HCT116 (cell line): ENCODE results near the gene SIRPB2. TPM values are rescaled to one million over a fixed set of nuclear protein-coding genes. Genes with fewer than 3 reads are reported as not detected.

ENCODE experiments used
- ATAC-seq: fragments of 200-7000 bp; cut with Tn5 transposase; 2 replicates; pipeline ENCODE4 v1.9.1; 2020; ENCODE audit warnings: mild to moderate bottlenecking, moderate library complexity
- BruUV-seq: library from RNA; stranded (reverse); fragments of 400-500 nt; replicated peaks from 2 replicates; lab custom pipeline; 2021; lab: Mats Ljungman, UMichigan
- CTCF ChIA-PET: fragments of 300-600 bp; sonication (Branson Sonifier 250); formaldehyde crosslinking; loops from one replicate; lab custom pipeline; 2021; ENCODE audit warnings: antibody characterized with exemption; lab: Charles Lee
- POLR2A ChIA-PET: fragments of 300-600, 350-600 bp; sonication (Branson Sonifier 250); formaldehyde crosslinking; loops from one replicate; lab custom pipeline; 2021; ENCODE audit warnings: antibody characterized with exemption; lab: Charles Lee
- RAD21 ChIA-PET, 2 experiments: fragments of 300-600 bp; sonication (Branson Sonifier 250); formaldehyde crosslinking; loops; one replicate each; lab custom pipeline; 2023; ENCODE audit warnings: low total read pairs in 2 of 2; ENCODE audit not compliant: uncharacterized antibody in 2 of 2, unreplicated experiment in 2 of 2, low non-redundant PET in 1 of 2; lab: Charles Lee
- DNase-seq: peaks from one replicate; pipeline ENCODE4 v3.0.0-alpha.2; 2010; ENCODE audit warnings: low read depth, low spot score
- H2AFZ ChIP-seq: fragments of 200-600 bp; shearing (Covaris generic), sonication (generic); 2 replicates; pipeline ENCODE4 v1.6.1; 2017; ENCODE audit warnings: low read depth, mixed run types, mixed read lengths, antibody characterized with exemption, low read length; ENCODE audit not compliant: poor library complexity, severe bottlenecking
- H3K27ac ChIP-seq: 2 replicates; pipeline ENCODE4 v1.5.1; 2012; ENCODE audit warnings: low read depth, low read length
- H3K27me3 ChIP-seq: fragments of 200-600 bp; sonication (generic); 2 replicates; pipeline ENCODE4 v1.6.1; 2016; ENCODE audit warnings: mixed run types, low read length, mixed read lengths; ENCODE audit not compliant: insufficient read depth
- H3K36me3 ChIP-seq, 2 experiments: fragments of 200-500 bp in 1 of 2; fragments of 200-600 bp in 1 of 2; sonication (Bioruptor generic) in 1 of 2; sonication (generic) in 1 of 2; 2 replicates each; pipeline versions ENCODE4 v1.5.1 to v1.6.1; 2014 to 2016; ENCODE audit warnings: low read length in 2 of 2, inconsistent platforms in 1 of 2, mixed read lengths in 1 of 2, mixed run types in 1 of 2; ENCODE audit not compliant: insufficient read depth in 2 of 2, control insufficient read depth in 1 of 2
- H3K4me1 ChIP-seq, 2 experiments: fragments of 200-600 bp in 1 of 2; sonication (generic) in 1 of 2; 2 replicates each; pipeline versions ENCODE4 v1.5.1 to v1.6.1; 2012 to 2017; ENCODE audit warnings: low read length in 2 of 2, inconsistent platforms in 1 of 2, mild to moderate bottlenecking in 1 of 2, mixed read lengths in 1 of 2, mixed run types in 1 of 2, moderate library complexity in 1 of 2; ENCODE audit not compliant: insufficient read depth in 2 of 2, control insufficient read depth in 1 of 2
- H3K4me2 ChIP-seq: fragments of 200-600 bp; sonication (generic); 2 replicates; pipeline ENCODE4 v1.6.1; 2017; ENCODE audit warnings: mixed run types, low read length, mixed read lengths
- H3K4me3 ChIP-seq, 2 experiments: fragments of 200-600 bp in 1 of 2; sonication (generic) in 1 of 2; replicated peaks in 1 of 2; 2 replicates each; pipeline ENCODE4 v1.5.1; 2011 to 2016; ENCODE audit warnings: low read length in 2 of 2, control low read depth in 1 of 2, low read depth in 1 of 2, mild to moderate bottlenecking in 1 of 2, mixed read lengths in 1 of 2, mixed run types in 1 of 2
- H3K79me2 ChIP-seq: fragments of 200-600 bp; sonication (generic); 2 replicates; pipeline ENCODE4 v1.6.1; 2017; ENCODE audit warnings: mild to moderate bottlenecking, mixed run types, low read length, moderate library complexity, mixed read lengths; ENCODE audit not compliant: insufficient read depth
- H3K9ac ChIP-seq: fragments of 200-600 bp; sonication (generic); 2 replicates; pipeline ENCODE4 v1.6.1; 2016; ENCODE audit warnings: low read length, mixed read lengths
- H3K9me2 ChIP-seq: fragments of 200-600 bp; sonication (generic), shearing (Covaris generic); 2 replicates; pipeline ENCODE4 v1.6.1; 2017; ENCODE audit warnings: mixed run types, mild to moderate bottlenecking, moderate library complexity; ENCODE audit not compliant: insufficient read depth
- H3K9me3 ChIP-seq, 2 experiments: fragments of 200-500 bp in 1 of 2; fragments of 200-600 bp in 1 of 2; sonication (Bioruptor generic) in 1 of 2; sonication (generic) in 1 of 2; 2 replicates each; pipeline ENCODE4 v1.6.1; 2014 to 2017; ENCODE audit warnings: low read length in 2 of 2, mixed read lengths in 2 of 2, inconsistent platforms in 1 of 2, low read depth in 1 of 2, mild to moderate bottlenecking in 1 of 2, mixed run types in 1 of 2, moderate library complexity in 1 of 2; ENCODE audit not compliant: control insufficient read depth in 1 of 2, insufficient read depth in 1 of 2
- H4K20me1 ChIP-seq: fragments of 200-600 bp; sonication (generic), shearing (Covaris generic); 2 replicates; pipeline ENCODE4 v1.6.1; 2017; ENCODE audit warnings: mixed run types, mild to moderate bottlenecking, moderate library complexity; ENCODE audit not compliant: insufficient read depth
- ATF3 ChIP-seq: IDR thresholded peaks from 2 replicates; pipeline ENCODE4 v1.6.1; 2012
- CBX3 ChIP-seq: IDR thresholded peaks from 2 replicates; pipeline ENCODE4 v1.6.1; 2012; ENCODE audit warnings: low read depth
- ELF1 ChIP-seq: IDR thresholded peaks from 2 replicates; pipeline ENCODE4 v1.6.1; 2012; ENCODE audit warnings: low read depth, borderline replicate concordance
- EZH2 ChIP-seq: fragments of 200-600 bp; sonication (generic); IDR thresholded peaks from 2 replicates; pipeline ENCODE4 v1.6.1; 2017; ENCODE audit warnings: antibody characterized with exemption, mixed run types
- FOSL1 ChIP-seq: IDR thresholded peaks from 2 replicates; pipeline ENCODE4 v1.6.1; 2012; ENCODE audit warnings: low read depth
- JUND ChIP-seq: IDR thresholded peaks from 2 replicates; pipeline ENCODE4 v1.6.1; 2012
- MAX ChIP-seq: IDR thresholded peaks from 2 replicates; pipeline ENCODE4 v1.6.1; 2012
- RAD21 ChIP-seq: IDR thresholded peaks from 2 replicates; pipeline ENCODE4 v1.6.1; 2012; ENCODE audit warnings: low read depth, mild to moderate bottlenecking
- REST ChIP-seq: IDR thresholded peaks from 2 replicates; pipeline ENCODE4 v1.6.1; 2012; ENCODE audit warnings: low read depth
- SIN3A ChIP-seq: IDR thresholded peaks from 2 replicates; pipeline ENCODE4 v1.6.1; 2012; ENCODE audit warnings: low read depth
- SP1 ChIP-seq: IDR thresholded peaks from 2 replicates; pipeline ENCODE4 v1.6.1; 2012; ENCODE audit warnings: low read depth
- SRF ChIP-seq: IDR thresholded peaks from 2 replicates; pipeline ENCODE4 v1.6.1; 2012; ENCODE audit warnings: low read depth
- TCF7L2 ChIP-seq: IDR thresholded peaks from 2 replicates; pipeline ENCODE4 v1.7.0; 2011; ENCODE audit warnings: borderline replicate concordance, inconsistent platforms; ENCODE audit not compliant: insufficient read depth, insufficient read length; ENCODE audit errors: extremely low read depth
- YY1 ChIP-seq: IDR thresholded peaks from 2 replicates; pipeline ENCODE4 v1.6.1; 2011; ENCODE audit warnings: low read length, low read depth, moderate library complexity, mild to moderate bottlenecking; ENCODE audit not compliant: insufficient replicate concordance; ENCODE audit errors: extremely low read depth
- ZBTB33 ChIP-seq: IDR thresholded peaks from 2 replicates; pipeline ENCODE4 v1.6.1; 2011; ENCODE audit warnings: mild to moderate bottlenecking, low read length, moderate library complexity; ENCODE audit not compliant: insufficient replicate concordance; ENCODE audit errors: extremely low read depth
- ZFX ChIP-seq: fragments of 450-650 bp; IDR thresholded peaks from 2 replicates; pipeline ENCODE4 v1.6.1; 2017
- intact Hi-C: fragments of 100-400 bp; cut with micrococcal nuclease; formaldehyde crosslinking; loops from 2 replicates; pipeline ENCODE4 v1.10.0; 2022
- total RNA-seq: library from RNA; stranded (reverse); gene quantifications from one replicate; pipeline ENCODE4 v1.2.1, GENCODE V29; 2021; ENCODE audit not compliant: unreplicated experiment

SIRPB2 gene
- total RNA-seq, 1 experiment from 2014 or later = not detected

GRCh38 chr20:1473246-1474220 is 17.7 kb downstream of the SIRPB2 start:
- RAD21 ChIA-PET = no interaction called here

More at GRCh38 chr20:1473246-1474220, 17.7 kb downstream of the SIRPB2 start:
- no TSS peak for BruUV-seq
- no peak overlapping the region for H2AFZ ChIP-seq
- H3K9me3 ChIP-seq = no peaks in the 10 kb centered on the region
- no peak overlapping the region for H3K9ac ChIP-seq
- DNase-seq (no peak), ATAC-seq (no peak)
- CTCF ChIA-PET = interaction anchor here (1.4 to 4.9 kb wide), 3 partner anchors 30 to 303 kb away, joined by 3 to 36 read pairs (median 10); no protein-coding TSS in a partner anchor
- H3K79me2 ChIP-seq = no peaks in the 10 kb centered on the region
- H3K4me1 ChIP-seq = peaks cover 5 to 36% of the 10 kb centered on the region in 2 experiments
- H3K9me2 ChIP-seq = no peaks in the 10 kb centered on the region
- H3K4me2 ChIP-seq = no peak overlapping the region
- no peak overlapping the region for H3K4me3 ChIP-seq
- intact Hi-C loops = loop anchor here (5.0 kb wide), 1 partner anchor 304 kb away; no protein-coding TSS in a partner anchor
- no peaks in the 10 kb centered on the region for H3K27me3 ChIP-seq
- no peak overlapping the region for H3K27ac ChIP-seq
- POLR2A ChIA-PET = no interaction called here
- no peaks in the 10 kb centered on the region for H4K20me1 ChIP-seq
- TF ChIP-seq FOSL1 (no peak), SP1 (no peak), ATF3 (no peak), SRF (no peak), ZFX (no peak), MAX (no peak), RAD21 (no peak), TCF7L2 (no peak), REST (no peak), ZBTB33 (no peak), ELF1 (no peak), EZH2 (no peak), YY1 (no peak), JUND (no peak), SIN3A (no peak), CBX3 (no peak)
- no peaks in the 10 kb centered on the region for H3K36me3 ChIP-seq
